Measurements from ENCODE around the gene SLX1A. TPM values are rescaled to one million over a fixed set of nuclear protein-coding genes. Genes with fewer than 3 reads are reported as not detected.
"Not testable (repeated sequence)": the region's sequence is repeated elsewhere in the genome, so short reads cannot be mapped to it uniquely, and the experiment has no call there.

The SLX1A gene
- total RNA-seq, 1 donor from 2014 or later: 158 TPM

- DNase-seq (ENCODE audit: low read depth): no peak
- H3K4me3 ChIP-seq (ENCODE audit: low read depth, low read length): no peak overlapping the region
- TF ChIP-seq CTCF (conservative IDR thresholded peaks at IDR 0.05; ENCODE audit: low read depth, low read length): no peak
Measured at GRCh38 chr16:30152517-30152916, 41.2 kb upstream of the SLX1A start.

- TF ChIP-seq CTCF (conservative IDR thresholded peaks at IDR 0.05; ENCODE audit: low read depth, low read length): no peak
- H3K4me3 ChIP-seq (ENCODE audit: low read depth, low read length): no peak overlapping the region
- no peak for DNase-seq (ENCODE audit: low read depth)
Measured at GRCh38 chr16:30155188-30155587, 38.5 kb upstream of the SLX1A start.

GRCh38 chr16:30157214-30157613 lies 36.5 kb upstream of the SLX1A start:
- no peak for DNase-seq (ENCODE audit: low read depth)
- no peak overlapping the region for H3K4me3 ChIP-seq (ENCODE audit: low read depth, low read length)
- TF ChIP-seq CTCF (conservative IDR thresholded peaks at IDR 0.05; ENCODE audit: low read depth, low read length): no peak

GRCh38 chr16:30163538-30163937 lies 30.1 kb upstream of the SLX1A start:
- H3K4me3 ChIP-seq (ENCODE audit: low read depth, low read length): no peak overlapping the region
- TF ChIP-seq CTCF (conservative IDR thresholded peaks at IDR 0.05; ENCODE audit: low read depth, low read length): no peak
- DNase-seq (ENCODE audit: low read depth): no peak

- TF ChIP-seq CTCF (conservative IDR thresholded peaks at IDR 0.05; ENCODE audit: low read depth, low read length): no peak
- H3K4me3 ChIP-seq (ENCODE audit: low read depth, low read length): no peak overlapping the region
- DNase-seq (ENCODE audit: low read depth): no peak
Measured at GRCh38 chr16:30166202-30166902, 27.3 kb upstream of the SLX1A start.

- not testable (repeated sequence) for DNase-seq (ENCODE audit: low read depth)
Measured at GRCh38 chr16:30168746-30169145, 24.9 kb upstream of the SLX1A start.

GRCh38 chr16:30169416-30169815 lies 24.3 kb upstream of the SLX1A start:
- H3K4me3 ChIP-seq (ENCODE audit: low read depth, low read length); DNase-seq (ENCODE audit: low read depth): not testable (repeated sequence)

More at GRCh38 chr16:30168746-30169145, 24.9 kb upstream of the SLX1A start:
- not testable (repeated sequence) for H3K4me3 ChIP-seq (ENCODE audit: low read depth, low read length)

GRCh38 chr16:30170145-30170544 lies 23.5 kb upstream of the SLX1A start:
- DNase-seq (ENCODE audit: low read depth); H3K4me3 ChIP-seq (ENCODE audit: low read depth, low read length): not testable (repeated sequence)
